Esophagus muscularis mucosa (tissue), 4 donors: ENCODE results near the gene THBS2. TPM values are rescaled to one million over a fixed set of nuclear protein-coding genes. Genes with fewer than 3 reads are reported as not detected.

Source experiments
- DNase-seq: peaks from one replicate; pipeline ENCODE4 v3.0.0-alpha.2; 2017; ENCODE audit errors: extremely low spot score
- H3K27ac ChIP-seq, 4 donors: fragments of 200-600 bp; sonication (generic); replicated peaks in 1 of 4; 1 replicate in 3 of 4; 2 replicates in 1 of 4; pipeline ENCODE4 v1.5.1; 2016 to 2019; ENCODE audit warnings: mild to moderate bottlenecking in 1 of 4
- H3K27me3 ChIP-seq, 4 donors: fragments of 200-600 bp; sonication (generic); one replicate each; pipeline versions ENCODE4 v1.5.1 to v1.6.0; 2016 to 2019
- H3K36me3 ChIP-seq, 4 donors: fragments of 200-600 bp; sonication (generic); one replicate each; pipeline ENCODE4 v1.5.1; 2016 to 2019
- H3K4me1 ChIP-seq, 4 donors: fragments of 200-600 bp; sonication (generic); one replicate each; pipeline ENCODE4 v1.5.1; 2016 to 2019
- H3K4me3 ChIP-seq, 4 donors: fragments of 200-600 bp; sonication (generic); 1 replicate in 2 of 4; 2 replicates in 2 of 4; pipeline ENCODE4 v1.5.1; 2016 to 2019; ENCODE audit warnings: mild to moderate bottlenecking in 4 of 4, moderate library complexity in 1 of 4
- H3K9me3 ChIP-seq, 4 donors: fragments of 200-600 bp; sonication (generic); 1 replicate in 3 of 4; 2 replicates in 1 of 4; pipeline ENCODE4 v1.5.1; 2016 to 2019
- EP300 ChIP-seq: sonication (generic); formaldehyde crosslinking; IDR thresholded peaks from one replicate; pipeline ENCODE4 v1.6.1; 2017; ENCODE audit warnings: antibody characterized with exemption
- POLR2A ChIP-seq: fragments of 450-650 bp; IDR thresholded peaks from one replicate; pipeline ENCODE4 v1.6.1; 2017; ENCODE audit warnings: antibody characterized with exemption, moderate library complexity, mild to moderate bottlenecking, low read depth
- POLR2AphosphoS5 ChIP-seq, 2 donors: sonication (generic); formaldehyde crosslinking; IDR thresholded peaks; one replicate each; pipeline ENCODE4 v1.6.1; 2017; ENCODE audit warnings: antibody characterized with exemption in 2 of 2
- WGBS: methylation state at CpG from one replicate; pipeline ENCODE4 v1.1.5; 2018; 5-methylcytosine and 5-hydroxymethylcytosine counted together
- intact Hi-C: fragments of 100-400 bp; cut with DNase I; formaldehyde crosslinking; loops from one replicate; pipeline ENCODE4 v1.15.1; 2023
- total RNA-seq, 4 donors: library from RNA; depleted of rRNA; stranded (reverse); fragments of >200 nt; gene quantifications; one replicate each; pipeline versions ENCODE4 v1.1.0 to v1.2.1, GENCODE V29; 2016
- TF ChIP-seq, protein P1 (sequence below), 3 experiments: fragments of 200-600 bp in 2 of 3; fragments of 450-650 bp in 1 of 3; sonication (generic) in 2 of 3; IDR thresholded peaks; one replicate each; pipeline ENCODE4 v1.5.1; 2017 to 2019; ENCODE audit warnings: antibody characterized with exemption in 3 of 3, mild to moderate bottlenecking in 2 of 3, moderate library complexity in 1 of 3

Gene THBS2
- total RNA-seq, 4 donors from 2014 or later = 25.7 to 36.4 (median 28.8) TPM

GRCh38 chr6:169224185-169224695 is 29.4 kb downstream of the THBS2 start:
- DNase-seq = peak; percentile 55
- no peak for TF ChIP-seq POLR2A
- TF ChIP-seq, protein P1, sequence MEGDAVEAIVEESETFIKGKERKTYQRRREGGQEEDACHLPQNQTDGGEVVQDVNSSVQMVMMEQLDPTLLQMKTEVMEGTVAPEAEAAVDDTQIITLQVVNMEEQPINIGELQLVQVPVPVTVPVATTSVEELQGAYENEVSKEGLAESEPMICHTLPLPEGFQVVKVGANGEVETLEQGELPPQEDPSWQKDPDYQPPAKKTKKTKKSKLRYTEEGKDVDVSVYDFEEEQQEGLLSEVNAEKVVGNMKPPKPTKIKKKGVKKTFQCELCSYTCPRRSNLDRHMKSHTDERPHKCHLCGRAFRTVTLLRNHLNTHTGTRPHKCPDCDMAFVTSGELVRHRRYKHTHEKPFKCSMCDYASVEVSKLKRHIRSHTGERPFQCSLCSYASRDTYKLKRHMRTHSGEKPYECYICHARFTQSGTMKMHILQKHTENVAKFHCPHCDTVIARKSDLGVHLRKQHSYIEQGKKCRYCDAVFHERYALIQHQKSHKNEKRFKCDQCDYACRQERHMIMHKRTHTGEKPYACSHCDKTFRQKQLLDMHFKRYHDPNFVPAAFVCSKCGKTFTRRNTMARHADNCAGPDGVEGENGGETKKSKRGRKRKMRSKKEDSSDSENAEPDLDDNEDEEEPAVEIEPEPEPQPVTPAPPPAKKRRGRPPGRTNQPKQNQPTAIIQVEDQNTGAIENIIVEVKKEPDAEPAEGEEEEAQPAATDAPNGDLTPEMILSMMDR (IDR thresholded peaks at IDR 0.05) = no peak
- TF ChIP-seq EP300 = no peak
- TF ChIP-seq POLR2AphosphoS5 (IDR thresholded peaks at IDR 0.05) = no peak
- Histone ChIP-seq H3K9me3 (no peaks in the 10 kb centered on the region), H3K36me3 (peaks cover 0 to 39% (median 7%) of the 10 kb centered on the region in 4 donors), H3K4me3 (no peak overlapping the region), H3K27ac (peak overlapping the region in 2 of 4 donors; percentile 10 to 40), H3K4me1 (peaks cover 0 to 5% (median 0%) of the 10 kb centered on the region in 4 donors), H3K27me3 (no peaks in the 10 kb centered on the region)
- 60% methylated on average over 10 of the region's 10 CpGs for WGBS
- intact Hi-C loops = loop anchor here (10.0 kb wide), 1 partner anchor 319 kb away; no protein-coding TSS in a partner anchor

- TF ChIP-seq POLR2A (no peak), EP300 (no peak), POLR2AphosphoS5 (IDR thresholded peaks at IDR 0.05) (no peak)
- TF ChIP-seq, protein P1 (IDR thresholded peaks at IDR 0.05) = no peak
- Histone ChIP-seq H3K4me3 (no peak overlapping the region), H3K36me3 (peaks cover 0 to 39% (median 7%) of the 10 kb centered on the region in 4 donors), H3K27me3 (no peaks in the 10 kb centered on the region), H3K27ac (no peak overlapping the region), H3K4me1 (peaks cover 0 to 3% (median 0%) of the 10 kb centered on the region in 4 donors), H3K9me3 (no peaks in the 10 kb centered on the region)
- 93% methylated on average over 3 of the region's 9 CpGs for WGBS
- intact Hi-C loops = loop anchor here (10.0 kb wide), 1 partner anchor 318 kb away; no protein-coding TSS in a partner anchor
- DNase-seq = no peak
Measured at GRCh38 chr6:169223006-169223405, 30.6 kb downstream of the THBS2 start.

DNA sequence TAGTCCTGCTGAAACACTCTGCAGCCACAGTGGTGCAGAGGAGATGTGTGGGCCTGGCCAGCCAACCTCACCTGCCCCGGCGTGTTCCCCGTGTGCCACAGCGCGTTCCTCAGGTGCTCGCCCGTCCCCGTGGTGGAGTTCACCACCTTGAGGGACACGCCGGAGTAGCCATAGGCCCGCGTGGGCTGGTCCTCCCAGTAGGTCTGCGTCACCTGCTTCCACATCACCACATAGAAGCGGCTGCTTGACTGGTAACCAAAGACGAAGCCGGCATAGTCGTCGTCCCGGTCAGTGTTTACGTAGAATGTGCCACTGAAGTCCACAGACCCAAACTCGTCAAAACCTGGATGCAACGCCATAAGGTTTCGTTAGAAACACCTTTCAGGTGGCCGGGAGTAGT is 31.5 kb downstream of the THBS2 start:
- no peaks in the 10 kb centered on the region for H3K27me3 ChIP-seq
- DNase-seq = peak; percentile 70
- no peaks in the 10 kb centered on the region for H3K9me3 ChIP-seq
- TF ChIP-seq POLR2A (no peak), EP300 (no peak)
- TF ChIP-seq, protein P1 (IDR thresholded peaks at IDR 0.05) = no peak
- no peak overlapping the region for H3K4me3 ChIP-seq
- peaks cover 0 to 3% (median 0%) of the 10 kb centered on the region in 4 donors for H3K4me1 ChIP-seq
- intact Hi-C loops = loop anchor here (10.0 kb wide), 1 partner anchor 317 kb away; no protein-coding TSS in a partner anchor
- H3K36me3 ChIP-seq = peaks cover 0 to 37% (median 7%) of the 10 kb centered on the region in 4 donors
- WGBS = 98% methylated on average over 22 of the region's 24 CpGs
- H3K27ac ChIP-seq = no peak overlapping the region

- Histone ChIP-seq H3K4me3 (no peak overlapping the region), H3K9me3 (no peaks in the 10 kb centered on the region), H3K27ac (no peak overlapping the region), H3K36me3 (peaks cover 0 to 28% (median 7%) of the 10 kb centered on the region in 4 donors), H3K27me3 (no peaks in the 10 kb centered on the region), H3K4me1 (peaks cover 0 to 3% (median 0%) of the 10 kb centered on the region in 4 donors)
- 90% methylated on average over 6 of the region's 7 CpGs for WGBS
- no peak for TF ChIP-seq EP300
- TF ChIP-seq, protein P1 (IDR thresholded peaks at IDR 0.05) = no peak
- TF ChIP-seq POLR2AphosphoS5 (IDR thresholded peaks at IDR 0.05) = no peak
- TF ChIP-seq POLR2A = no peak
- intact Hi-C loops = loop anchor here (10.0 kb wide), 1 partner anchor 316 kb away; no protein-coding TSS in a partner anchor
- peak; percentile 68 for DNase-seq
Measured at GRCh38 chr6:169221264-169221663, 32.4 kb downstream of the THBS2 start.
